Stimulated activated CD8-positive, alpha-beta memory T cell treated with anti-CD3 and anti-CD28 coated beads, Interleukin-15, amount 100 ng/mL, for 48 hours (primary cell): ENCODE results near the gene RPS21.

ENCODE experiments used
- DNase-seq, 2 donors: peaks; one replicate each; pipeline ENCODE4 v3.0.0-alpha.2; 2020; ENCODE audit warnings: low read depth in 2 of 2

RPS21 gene

DNA sequence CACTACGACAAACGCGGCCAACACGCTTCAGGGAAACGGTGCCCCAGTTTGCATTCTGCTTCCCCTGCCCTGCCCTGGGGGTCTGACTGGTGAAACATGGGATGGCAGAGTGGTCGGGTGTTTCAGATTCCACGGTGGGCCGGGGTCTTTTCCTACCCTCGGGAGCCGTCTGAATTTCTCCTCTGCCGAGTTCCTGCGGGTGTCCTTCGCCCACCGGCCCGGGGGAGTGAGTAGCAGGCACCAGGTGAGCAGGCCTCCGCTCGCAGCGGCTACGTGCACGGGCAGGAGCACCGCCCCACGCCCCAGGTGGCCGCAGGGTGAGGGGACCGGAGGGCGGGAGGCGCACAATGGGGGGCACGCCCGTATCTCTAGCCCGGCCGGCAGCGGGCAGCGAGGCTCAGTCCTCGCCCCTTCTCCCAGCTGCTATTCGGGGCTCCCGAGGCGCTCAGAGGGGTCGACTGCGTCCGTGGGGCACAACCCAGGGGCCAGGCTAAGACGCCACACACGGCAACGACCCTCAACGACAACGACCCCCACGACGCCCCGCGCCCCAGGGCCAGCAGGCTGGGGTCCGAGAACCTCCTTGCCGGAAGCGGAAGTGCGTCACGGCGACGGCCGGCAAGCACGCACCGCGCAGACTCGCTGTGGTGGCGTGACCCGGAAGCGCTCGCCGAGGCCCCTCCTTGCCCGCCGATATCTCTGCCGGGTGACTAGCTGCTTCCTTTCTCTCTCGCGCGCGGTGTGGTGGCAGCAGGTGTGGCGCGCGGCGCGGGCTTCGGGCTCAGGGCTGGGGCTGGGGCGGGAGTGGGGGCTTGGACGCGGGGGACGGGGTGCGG is at the start of gene RPS21:
RPS21 (plus strand) TSS at position 721 of the 836 bp plus-strand sequence. CDS start 236 bp downstream, outside the sequence.
- peak; percentile 88 to 89 for DNase-seq

DNA sequence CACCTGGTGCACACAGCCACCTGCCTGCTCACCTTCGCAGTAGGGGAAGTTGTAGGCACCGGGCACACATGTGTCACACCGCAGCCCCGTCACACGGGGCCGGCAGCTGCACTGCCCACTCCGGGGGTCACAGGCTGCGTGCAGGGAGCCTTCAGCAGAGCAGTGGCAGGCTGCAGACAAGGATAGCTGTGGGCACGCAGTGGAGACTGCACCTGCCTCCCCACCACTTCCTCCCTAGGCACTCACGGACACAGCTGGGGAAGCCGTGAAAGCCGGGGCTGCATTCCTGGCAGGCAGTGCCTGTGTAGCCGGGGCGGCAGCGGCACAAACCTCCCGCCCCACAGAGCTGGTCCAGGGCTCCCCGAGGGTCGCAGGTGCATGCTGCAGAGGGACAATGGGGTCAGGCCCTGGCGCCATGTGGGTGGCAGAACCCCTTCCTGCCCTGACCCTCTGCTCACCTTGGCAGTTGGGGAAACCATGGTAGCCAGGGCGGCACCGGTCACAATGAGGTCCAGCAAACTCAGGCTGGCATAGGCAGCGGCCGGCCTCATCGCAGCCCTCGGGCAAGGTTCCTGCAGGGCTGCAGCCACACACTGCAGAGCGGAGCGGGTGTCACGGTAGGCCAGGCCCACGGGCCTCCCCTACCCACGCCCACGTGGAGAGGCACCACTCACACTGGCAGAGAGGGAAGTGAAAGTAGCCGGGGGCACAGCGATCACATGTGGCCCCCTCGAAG is 49.2 kb upstream of the RPS21 start:
- DNase-seq = no peak

DNA sequence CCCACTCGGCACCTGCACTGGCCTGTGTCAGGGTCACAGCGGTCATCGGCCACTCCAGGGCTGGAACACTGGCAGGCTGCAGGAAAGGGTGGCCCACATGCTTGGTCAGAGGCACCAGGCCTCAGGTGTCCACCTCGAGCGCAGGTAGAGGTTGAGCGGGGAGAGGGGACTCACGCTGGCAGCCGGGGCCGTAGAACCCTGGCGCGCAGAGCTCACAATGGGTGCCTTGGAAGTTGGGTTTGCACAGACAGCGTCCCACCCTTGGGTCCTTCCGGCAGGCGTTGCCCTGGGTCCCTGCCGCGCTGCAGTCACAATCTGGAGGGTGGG is 48.6 kb upstream of the RPS21 start:
- no peak for DNase-seq

DNA sequence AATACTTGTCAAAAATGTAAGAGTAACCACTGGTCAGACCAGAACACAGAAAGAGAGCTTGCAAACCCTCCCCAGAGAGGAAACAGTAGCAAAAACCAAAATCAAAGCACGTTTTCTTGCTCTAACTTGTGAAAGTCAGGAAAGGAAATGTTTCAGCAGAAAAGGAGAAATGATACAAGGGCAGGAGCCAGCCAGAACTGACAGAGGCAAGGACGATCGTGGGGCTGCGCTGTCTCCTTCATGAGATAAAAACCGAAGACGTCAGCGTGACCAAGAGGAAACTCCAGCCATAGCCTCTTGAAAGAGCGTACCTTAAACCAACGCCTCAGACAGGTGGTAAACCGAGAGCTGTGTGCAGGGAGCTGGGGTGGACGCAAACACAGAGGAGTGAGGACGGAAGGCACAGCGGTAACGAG is 47.2 kb upstream of the RPS21 start:
- no peak for DNase-seq

DNA sequence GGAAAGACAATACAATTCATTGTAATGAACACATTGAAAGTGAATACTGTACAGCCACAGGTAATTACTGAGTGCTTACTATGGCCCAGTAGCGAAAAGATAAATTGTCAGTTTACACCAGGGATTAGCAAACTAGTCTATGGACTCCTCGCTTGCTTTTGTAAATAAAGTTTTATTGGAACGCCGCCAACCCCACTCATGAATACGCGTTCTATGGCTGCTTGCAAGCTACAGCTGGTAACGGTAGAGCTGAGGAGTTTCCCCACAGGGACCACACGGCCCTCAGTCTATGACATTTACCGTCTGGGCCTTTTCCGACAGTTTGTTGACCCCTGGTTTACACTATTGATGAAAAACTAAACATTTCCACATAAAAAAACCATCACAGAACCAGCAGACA is 44.0 kb upstream of the RPS21 start:
- DNase-seq = no peak

DNA sequence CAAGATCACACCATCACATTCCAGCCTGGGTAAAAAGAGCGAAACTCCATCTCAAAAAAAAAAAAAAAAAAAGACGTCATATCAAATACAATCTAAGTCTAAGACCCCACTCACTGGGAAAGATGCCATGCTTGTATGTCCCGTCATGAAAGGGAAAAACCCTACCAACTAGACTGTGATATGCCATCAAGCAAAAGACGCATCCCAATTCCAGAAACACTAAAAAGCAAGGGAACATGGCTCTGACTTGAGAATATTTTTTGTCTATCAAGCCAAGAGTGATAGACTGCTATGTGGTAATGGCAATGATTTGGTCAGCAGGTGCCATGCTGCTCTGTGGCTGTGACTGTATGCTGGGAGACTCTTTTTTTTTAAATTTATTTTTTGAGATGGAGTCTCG is 42.8 kb upstream of the RPS21 start:
- no peak for DNase-seq

DNA sequence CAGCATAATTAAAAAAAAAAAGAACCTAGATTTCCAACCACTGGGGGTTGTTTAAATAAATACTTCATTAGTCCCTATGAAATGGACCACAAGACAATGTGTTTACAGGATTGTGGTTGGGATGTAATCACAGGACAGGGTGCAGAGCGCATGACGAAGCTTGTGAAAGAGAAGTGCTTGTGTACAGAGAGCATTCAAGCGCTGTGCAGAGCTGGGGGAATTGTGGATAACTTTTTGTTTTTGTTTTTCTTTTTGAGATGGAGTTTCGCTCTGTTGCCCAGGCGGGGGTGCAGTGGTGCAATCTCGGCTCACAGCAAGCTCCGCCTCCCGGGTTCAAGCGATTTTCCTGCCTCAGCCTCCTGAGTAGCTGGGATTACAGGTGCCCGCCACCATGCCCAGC is 42.1 kb upstream of the RPS21 start:
- no peak for DNase-seq

DNA sequence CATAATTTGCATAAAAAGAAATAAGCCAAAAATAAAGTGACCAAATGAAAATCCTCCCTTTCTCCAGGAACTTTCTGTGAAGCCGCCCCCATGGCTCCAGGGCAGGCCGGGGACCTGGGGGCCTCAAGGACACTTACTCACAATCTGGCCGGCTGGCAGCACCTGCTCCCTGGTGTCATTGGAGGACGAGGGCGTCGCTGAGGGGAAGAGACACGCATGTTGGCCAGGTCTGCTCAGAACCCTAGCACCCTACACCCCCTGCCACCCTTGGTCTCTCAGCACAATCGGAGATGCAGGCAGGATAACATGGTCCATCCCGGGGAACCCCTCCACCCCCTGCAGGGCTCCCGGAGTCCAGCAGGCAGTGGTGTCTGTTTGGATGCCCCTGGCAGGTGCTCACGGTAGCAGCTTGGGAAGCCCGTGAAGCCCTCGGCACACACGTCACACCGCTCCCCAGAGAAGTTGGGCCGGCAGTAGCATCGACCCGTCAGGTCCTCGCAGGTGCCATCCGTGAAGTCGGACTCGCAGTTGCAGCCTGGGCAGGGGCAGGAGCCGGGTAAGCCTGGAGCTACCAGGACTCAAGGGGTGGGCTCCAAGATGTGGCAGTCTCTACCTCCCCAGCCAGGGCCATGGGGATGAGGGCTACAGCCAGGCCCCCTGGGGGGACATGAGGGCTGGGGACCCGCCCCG is 41.1 kb upstream of the RPS21 start:
- no peak for DNase-seq

DNA sequence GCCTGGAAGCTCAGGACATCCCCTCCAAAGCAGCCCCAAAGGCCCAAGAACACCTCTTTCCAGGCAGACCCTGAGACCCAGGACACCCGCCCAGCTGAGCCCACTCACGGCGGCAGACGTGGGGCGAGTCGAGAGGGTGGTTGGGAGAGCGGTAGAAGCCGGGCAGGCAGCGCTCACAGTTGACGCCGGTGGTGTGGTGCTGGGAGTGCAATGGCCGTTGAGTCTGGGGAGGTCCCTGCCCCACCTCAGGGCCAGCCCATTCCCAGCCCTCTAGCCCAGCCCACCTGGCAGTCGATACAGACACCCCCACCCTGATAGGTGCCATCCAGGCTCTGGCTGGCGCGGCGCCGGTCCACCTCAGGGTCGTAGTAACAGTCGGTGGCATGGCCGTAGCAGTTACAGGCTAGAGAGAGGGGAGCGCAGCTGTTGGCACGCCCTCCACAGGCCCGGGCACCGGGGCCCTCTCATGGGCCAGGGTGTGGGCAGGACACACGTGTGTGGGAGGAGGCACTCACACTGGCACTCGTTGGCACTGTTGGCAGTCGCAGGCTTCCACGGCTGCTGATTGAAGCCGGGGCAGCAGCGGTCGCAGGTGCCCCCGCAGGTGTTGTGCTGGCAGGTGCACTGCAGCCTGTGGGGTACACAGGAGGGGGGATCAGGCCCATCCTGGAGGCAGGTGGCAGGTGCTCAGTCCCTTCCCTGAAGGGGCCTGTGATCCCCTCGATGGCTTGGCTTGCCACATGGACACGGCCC is 40.3 kb upstream of the RPS21 start:
- DNase-seq = no peak

DNA sequence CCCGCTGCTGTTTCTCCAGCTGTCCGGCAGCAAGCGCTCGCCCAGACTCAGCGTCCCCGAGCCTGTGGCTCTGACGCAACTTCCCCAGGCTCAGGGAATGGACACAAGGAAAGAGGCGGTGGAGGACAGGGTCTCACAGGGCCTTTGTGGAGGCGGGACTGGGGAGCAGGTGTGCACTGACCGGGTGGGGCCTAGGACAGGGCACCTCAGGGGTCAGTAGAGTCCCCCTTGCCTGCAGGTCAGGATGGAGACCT is 39.8 kb upstream of the RPS21 start:
- DNase-seq = no peak

DNA sequence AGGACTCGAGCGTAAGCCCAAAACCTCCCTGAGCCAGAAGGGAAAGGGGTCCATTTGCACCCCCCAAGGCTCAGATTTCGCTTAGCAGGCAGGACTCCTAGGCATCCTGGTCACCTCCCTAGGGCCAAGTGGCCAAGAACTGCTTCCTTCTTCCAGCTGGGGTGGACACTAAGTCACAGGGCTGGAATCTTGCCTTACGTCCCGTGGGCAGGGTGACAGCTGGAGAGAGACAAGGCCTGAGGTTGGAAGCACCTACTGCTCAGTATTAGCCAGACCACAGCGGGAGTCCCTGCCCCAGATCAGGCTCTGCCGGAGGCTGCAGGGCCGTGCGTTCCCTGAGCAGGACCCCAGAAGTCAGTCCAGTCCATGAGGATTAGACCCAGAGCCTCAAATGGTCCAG is 39.5 kb upstream of the RPS21 start:
- DNase-seq = no peak

DNA sequence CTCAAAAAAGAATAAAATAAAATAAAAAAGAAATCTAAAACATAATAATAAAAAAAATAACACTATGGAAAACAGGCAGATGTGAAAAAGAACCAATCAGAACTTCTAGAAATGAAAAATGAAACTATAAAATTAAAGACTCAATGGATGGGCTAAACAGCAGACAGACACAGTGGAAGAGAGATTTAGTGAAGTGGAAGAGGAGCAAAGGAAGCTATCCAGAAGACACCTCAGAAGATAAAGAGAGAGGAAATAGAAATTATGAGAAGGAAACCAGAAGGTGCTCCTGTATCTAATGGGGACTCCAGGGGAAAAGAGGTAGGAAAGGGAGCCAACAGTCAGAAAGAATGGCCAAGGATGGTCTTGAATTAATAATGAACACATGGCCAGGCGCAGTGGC is 38.3 kb upstream of the RPS21 start:
- no peak for DNase-seq

DNA sequence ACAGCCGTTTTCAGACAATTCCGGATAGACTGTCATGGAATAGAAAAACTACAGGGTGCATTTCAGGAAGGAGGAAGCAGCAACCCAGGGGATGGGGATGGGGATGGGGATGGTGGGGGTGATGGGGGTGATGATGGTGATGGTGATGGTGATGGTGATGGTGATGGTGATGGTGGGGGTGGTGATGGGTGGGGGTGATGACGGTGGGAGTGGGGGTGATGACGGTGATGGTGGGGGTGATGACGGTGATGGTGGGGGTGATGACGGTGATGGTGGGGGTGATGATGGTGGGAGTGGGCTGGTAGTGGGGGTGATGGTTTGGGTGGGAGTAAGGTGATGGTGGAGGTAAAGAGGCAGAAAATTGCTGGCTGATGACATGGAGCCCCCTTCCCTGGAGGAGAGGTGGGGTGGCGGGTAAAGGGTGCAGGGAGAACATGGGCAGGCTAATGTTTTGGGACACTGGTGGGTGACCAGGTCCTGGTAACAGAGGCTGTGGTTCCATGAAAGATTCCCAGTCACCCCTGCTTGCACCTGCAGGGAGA is 37.3 kb upstream of the RPS21 start:
- DNase-seq = no peak

DNA sequence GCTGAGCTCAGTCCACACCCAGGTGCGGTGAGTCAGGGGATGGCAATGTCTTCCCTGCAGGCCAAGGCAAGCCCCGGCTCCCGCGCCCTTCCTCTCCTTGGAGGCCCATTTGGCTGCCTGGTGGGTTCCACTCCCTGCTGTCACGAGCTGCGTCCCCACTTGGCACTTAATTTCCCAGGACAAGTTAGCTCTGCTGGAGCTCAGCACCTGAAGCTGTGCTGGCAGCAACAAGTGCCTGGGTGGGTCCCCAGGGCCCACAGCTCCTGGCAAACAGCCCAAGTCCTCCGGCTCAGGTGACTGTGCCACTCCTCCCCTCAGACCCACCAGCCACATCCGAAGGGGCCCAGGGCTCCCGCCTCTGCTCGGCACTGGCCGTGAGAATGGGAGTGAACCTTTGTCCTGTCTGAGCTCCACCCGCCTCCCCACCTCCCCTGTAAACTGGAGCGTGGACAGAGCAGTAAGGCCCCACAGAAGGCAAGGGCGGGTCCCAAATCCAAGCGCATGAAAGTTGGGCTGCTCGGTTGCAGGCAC is 36.7 kb upstream of the RPS21 start:
- DNase-seq = no peak

DNA sequence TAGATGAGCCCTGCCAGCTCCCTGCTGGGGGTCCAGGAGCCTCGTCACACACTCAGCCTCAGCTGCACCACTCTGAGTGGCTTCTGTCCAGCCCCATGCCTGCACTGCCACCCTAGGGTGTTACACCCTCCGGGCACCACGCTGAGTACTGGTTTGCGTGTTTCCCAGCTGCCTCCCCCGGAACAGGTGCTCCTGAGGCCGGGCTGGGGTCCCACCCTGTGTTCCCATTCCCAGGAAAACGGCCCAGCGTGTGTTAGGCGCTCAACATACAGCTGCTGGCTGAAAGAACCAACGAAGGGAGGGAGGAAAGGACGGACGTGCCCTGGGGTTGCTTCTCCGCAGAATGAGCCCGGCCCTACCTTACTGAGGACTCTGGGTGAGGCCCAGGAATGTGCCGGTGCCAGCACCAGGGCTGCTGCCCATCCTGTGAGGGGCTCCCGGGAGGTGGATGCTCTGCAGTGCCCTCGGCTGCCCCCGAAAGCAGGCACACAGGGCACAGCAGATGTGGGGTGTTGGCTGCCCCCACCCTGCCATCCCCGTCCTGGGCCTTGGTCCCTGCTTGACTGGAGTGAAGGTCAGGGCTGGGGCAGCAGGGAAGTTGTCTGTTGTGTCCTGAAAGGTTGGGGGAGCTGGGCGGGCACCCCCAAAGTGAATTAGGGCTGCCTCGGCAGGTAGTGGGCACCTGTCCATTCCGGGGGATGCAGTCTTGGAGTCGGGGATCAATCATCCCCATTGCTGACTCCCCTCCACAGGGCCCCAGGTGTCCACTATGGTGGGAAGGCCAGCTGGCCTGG is 36.1 kb upstream of the RPS21 start:
- DNase-seq = no peak

DNA sequence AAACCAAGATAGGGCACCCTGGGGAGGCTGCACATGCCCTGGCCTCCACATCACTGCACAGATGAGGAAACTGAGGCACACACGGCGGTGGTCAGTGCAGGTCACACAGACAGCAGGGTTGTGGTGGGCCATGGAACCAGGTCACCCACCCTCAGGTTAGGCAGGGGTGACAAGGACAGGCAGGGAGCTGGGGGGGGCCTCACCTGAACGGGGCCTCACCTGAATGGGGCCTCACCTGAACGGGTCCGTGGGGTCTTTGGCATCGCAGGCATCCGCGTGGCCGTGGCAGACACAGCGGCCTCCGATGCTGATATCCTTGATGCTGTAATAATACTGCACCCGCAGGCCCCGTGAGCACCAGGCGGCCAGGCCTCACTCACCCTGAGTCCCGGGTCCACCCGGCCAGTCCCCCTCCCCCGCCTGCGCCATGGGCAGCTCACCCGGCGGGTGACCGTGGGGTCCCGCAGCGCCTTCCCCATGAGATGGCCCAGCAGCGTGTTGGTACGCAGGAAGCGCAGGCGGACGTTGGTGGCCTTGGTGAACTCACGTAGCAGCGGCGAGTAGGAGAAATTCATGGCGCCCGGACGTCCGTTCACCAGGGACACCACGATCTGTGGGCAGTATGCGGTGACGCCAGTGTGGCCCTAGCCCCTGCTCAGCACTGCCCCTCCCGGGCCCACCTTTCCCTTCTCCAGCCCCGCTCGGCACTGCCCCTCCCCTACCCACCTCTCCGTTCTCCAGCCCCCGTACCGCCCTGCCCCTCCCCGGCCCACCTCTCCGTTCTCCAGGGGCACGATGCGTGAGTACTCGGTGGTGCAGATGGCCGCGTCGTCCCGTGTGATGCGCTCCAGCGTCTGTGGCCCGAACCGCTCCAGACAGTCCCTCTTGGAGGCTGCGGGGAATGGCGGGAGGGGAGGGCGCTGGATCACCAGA is 35.2 kb upstream of the RPS21 start:
- no peak for DNase-seq

DNA sequence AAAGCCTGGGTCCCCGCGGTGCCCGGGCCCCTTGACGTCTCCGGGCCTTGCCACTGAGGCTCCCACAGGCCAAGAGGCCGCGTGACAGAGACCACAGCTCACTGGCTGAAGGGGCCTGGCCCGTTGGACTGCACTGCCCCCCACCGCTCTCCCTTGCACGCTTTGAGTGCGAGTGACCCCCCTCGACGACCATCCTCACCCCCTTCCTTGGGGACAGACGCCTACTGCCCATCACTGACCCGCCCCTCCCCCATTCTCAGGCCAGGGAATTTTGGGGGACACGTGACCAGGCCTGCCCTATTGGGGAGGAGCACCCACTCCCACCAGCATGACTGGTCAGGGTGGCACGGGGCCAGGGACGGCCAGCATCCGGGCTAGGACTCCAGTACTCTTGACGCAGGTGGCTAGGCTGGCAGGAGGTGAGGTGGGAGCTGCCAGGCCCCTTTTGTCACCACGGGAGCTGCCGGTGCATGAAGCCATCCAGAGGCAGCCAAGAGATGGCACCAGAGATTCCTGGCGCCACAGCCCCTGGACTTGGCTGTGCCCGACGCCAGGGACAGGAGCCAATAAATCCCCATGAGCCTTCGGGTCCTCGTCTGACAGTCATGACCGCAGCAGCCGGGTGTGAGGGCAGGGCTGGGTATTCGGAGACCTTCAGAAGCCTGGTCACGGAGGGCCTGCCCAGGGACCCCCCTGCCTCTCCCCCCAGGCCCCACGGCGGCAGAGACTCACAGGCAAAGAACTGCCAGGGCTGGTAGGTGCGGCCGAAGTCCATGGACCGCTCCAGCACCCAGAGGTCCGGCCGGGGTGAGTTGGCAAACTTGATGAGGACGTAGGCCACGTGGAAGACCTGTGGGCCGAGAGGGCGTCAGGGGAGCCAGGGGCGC is 34.3 kb upstream of the RPS21 start:
- no peak for DNase-seq

DNA sequence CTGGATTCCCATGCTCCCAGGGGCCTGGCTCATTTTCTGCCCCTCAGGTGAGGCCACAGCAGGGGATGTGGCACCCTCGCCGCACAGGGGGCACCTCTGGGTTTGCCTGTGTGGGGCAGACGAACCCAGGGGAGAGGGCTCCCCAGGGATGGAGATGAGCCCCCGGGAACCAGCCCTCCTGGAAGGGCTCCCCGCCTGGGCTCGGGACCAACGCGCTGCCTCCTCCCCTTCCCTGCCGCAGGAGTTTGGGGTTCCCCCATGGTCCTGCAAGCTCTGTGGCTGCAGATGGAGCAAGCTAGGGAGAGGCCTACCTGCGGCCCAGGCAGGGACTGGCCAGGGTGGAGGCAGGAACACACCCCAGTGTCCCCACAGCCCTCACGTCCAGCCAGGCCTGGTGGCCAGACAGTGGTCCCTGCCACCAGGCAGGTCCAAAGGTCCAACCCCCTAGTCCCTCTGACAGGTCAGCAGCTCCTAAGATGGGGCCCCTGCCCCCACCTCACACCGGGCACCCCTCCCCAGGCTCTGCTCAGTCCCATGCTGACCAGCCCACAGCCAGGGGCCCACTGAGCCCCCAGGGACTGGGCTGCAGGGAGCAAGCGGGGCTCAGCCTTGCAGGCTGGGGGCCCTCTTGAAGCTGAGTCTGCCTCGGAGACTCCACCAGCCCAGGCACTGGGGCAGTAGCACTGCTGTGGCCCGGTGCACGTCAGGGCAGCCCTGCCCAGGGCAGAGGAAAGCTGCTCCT is 33.4 kb upstream of the RPS21 start:
- DNase-seq = no peak
